COLO668 (cell line): ENCODE measurements around the gene FTSJ1.
"Not testable (repeated sequence)": the region's sequence is repeated elsewhere in the genome, so short reads cannot be mapped to it uniquely, and the experiment has no call there.

Experiments
- DNase-seq: peaks from one replicate; lab custom pipeline; 2025; ENCODE audit not compliant: unreplicated experiment; lab: John Stamatoyannopoulos, UW

FTSJ1 gene

DNA sequence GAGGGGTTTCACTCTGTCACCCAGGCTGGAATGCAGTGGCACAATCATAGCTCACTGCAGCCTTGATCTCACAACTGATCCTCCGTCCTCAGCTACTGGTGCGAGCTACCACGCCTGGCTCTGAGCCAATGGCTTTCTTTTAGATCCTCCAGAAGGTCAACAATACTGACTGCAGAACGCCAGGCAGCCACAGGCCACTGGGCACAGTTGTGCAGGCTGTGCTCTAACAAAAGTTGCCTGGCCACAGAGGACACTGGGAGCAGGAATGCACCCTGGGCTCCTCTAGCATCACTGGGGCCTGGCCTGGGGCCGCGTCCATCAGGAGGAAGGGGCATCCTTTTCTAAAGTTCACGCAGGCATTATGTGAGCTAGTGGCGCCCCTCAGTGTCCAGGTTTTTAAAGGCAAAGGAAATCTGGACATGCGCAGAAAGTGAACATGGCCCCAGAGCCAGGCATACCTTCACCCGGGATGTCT, 17.9 kb downstream of the FTSJ1 start:
- DNase-seq: peak; percentile 43

GRCh38 chrX:48496660-48497059, 20.7 kb downstream of the FTSJ1 start:
- no peak for DNase-seq

DNA sequence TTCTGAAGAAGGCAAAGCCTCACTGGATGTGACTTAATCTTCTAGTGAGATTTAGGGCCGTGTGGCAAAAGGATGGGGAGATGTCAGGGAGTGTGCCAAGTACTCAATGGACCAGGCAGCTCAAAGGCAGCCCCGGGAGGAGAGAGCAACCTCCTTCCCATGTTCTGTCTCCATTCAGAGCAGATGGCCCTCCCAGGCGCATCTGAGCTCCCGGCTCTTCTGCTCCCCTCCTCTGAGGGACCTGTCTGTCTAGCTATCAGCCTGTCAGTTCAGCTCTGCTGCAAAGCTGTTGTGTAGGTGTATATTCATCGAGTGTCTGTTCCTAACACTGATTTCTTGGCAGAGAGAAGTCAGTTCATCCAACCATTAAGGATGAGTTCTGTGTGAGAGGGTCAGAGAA, 21.9 kb downstream of the FTSJ1 start:
- DNase-seq: no peak

DNA sequence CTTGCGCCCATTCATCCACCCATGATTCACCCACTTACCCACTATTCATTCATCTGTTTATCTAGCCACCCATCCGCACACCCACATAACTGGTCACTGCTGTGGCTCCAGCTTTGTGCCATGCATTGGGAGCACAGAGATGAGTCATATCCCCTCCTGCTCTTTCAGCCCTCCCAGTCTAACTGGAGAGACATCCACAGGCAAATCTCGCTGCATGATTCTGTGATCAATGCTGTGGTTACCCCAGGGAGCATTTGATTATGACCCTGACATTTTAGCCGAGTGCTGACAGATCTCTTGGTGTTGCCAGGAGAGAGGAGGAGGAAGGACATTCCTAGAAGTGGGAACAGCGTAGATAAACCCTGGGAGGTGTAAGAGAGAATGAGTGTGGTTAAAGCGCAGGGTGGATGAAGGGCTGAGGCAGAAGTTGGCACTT, 22.4 kb downstream of the FTSJ1 start:
- peak; percentile 17 for DNase-seq

GRCh38 chrX:48504261-48504660, 28.3 kb downstream of the FTSJ1 start:
- no peak for DNase-seq

GRCh38 chrX:48505481-48505880, 29.5 kb downstream of the FTSJ1 start:
- no peak for DNase-seq

- no peak for DNase-seq
Observed at GRCh38 chrX:48507246-48507645, 31.2 kb downstream of the FTSJ1 start.

DNA sequence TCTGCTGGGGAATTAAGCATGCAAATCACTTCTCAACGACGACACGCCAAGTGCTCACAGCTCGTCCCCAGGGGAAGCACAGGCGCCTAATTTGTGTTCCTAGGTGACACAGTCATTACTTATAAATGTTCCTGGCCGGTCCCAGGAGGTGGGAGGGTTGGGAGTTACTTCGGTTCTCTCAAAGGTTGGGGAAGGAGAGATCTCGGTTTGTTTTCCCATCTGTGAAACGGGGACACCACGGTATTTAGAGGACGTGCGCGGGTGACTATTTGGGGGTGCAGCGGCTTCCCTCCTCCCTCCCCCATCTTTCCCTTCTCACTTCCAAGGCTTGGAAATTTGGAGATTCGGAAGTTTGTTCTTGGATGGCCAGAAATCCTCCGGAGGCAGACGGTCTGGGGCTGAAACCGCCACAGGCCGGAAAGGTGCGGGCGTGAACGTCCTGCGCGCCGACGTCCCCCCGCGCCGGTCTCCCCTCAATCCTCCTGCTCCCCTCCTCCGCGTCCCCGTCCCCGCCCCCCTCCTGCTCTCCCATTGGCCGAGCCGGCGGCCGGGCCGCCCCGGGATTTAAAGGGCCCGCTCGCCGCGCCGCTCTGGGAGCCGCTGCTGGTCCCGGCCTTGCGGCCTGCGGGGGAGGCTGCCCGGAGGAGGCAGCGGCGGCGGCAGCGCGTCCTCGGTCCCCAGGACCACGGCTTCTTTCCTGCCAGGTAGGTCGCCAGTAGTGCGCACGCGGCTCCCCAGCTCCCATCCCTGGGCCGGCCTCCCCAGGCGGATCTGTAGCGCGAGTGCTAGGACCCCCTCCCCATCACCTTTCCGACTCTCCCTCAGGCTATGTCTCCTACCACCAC, 32.6 kb downstream of the FTSJ1 start, which contains the start of gene PORCN:
Gene PORCN, plus strand, starts transcription at position 593 of the 845 bp plus-strand sequence. CDS start 829 bp downstream, outside the sequence.
- DNase-seq: peak; percentile 84

GRCh38 chrX:48509245-48509590, 33.2 kb downstream of the FTSJ1 start:
- DNase-seq: peak; percentile 2

DNA sequence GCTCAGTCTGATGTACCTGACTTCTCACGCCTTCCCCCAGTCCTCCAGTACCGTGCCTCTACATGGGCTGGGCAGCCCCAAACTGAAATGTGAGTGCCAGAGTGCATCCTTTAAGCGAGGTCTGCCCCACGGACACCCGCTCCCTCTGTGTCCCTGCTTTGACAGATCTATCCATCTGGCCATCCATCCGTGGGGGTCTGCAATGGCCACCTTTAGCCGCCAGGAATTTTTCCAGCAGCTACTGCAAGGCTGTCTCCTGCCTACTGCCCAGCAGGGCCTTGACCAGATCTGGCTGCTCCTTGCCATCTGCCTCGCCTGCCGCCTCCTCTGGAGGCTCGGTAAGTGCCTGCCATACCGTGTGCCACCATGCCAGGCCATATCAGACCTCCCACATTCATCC, 33.6 kb downstream of the FTSJ1 start:
- no peak for DNase-seq

DNA sequence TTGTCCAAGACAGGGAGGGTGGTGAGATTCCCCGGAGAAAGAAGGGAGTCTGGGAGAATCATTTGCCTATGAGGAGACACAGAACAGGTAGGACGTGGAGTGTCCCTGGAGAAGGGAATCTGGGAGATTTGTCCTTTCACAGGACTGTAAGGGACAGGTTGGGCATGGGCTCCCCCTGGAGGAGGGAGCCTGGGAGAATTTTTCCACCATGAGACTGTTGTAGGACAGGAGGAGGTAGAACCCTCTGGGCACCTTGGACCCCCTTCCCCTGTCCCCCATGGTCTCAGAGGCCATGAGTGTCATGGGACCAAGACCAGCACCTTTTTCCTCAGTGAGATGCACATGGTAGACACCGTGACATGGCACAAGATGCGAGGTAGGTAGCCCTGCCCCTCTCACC, 35.6 kb downstream of the FTSJ1 start:
- peak; percentile 27 for DNase-seq

DNA sequence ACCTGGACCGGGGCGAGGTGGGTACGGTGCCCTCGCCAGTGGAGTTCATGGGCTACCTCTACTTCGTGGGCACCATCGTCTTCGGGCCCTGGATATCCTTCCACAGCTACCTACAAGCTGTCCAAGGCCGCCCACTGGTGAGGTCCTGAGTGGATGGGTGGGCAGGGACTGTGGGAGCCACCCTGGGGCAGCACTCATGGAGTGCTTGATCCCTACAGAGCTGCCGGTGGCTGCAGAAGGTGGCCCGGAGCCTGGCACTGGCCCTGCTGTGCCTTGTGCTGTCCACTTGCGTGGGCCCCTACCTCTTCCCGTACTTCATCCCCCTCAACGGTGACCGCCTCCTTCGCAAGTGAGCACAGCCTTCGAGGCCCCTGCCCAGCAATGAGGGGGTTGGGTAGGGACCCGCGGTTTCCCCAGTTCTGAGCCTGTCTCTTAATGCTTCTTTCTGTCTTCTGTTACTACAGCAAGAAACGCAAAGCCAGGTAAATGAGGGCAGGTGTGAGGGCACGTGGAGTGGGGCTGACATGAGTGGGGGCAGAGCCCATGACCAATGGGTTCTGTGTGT, 36.5 kb downstream of the FTSJ1 start:
- DNase-seq: no peak

DNA sequence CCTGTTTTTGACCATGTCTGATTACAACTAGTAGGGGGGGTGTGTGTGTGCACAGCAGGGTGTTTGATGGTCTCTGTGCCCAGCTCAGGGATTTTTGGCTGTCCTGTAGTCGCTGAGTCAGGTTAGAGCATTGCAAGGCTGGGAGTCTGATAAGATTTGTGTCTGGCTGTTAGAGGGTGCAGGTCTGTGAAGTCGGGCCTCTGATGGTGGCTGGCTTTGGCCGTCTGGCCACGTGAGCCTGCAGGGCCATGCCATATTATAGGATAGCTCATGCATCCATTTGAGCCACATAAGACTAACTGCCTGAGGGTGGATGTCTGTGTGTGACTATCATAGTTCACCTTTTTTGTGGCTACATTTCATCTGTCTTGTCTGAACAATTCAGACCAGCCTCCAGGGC, 37.7 kb downstream of the FTSJ1 start:
- no peak for DNase-seq

DNA sequence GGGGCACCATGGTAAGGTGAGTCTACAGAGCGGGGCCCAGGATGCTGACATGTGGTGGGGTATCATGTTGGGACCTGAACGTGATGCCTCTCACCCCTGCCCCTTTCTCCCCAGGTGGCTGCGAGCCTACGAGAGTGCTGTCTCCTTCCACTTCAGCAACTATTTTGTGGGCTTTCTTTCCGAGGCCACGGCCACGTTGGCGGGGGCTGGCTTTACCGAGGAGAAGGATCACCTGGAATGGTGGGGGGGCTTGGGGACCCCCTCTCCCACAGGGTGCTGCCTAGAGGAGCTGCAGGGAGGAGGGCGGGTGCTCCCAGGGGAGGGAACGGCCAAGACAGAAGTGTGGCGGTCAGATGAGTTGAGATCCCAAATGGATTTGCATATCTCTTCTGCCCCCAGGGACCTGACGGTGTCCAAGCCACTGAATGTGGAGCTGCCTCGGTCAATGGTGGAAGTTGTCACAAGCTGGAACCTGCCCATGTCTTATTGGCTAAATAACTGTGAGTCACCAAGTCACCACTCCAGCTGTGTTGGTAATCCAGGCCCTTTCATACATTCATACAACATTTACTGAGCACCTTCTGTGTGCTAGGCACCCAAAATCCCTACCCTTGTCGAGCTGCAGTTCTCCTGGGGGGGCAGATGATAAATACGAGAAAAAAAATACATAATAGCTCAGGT, 38.3 kb downstream of the FTSJ1 start:
- DNase-seq: no peak

- no peak for DNase-seq
Observed at GRCh38 chrX:48514868-48515460, 39.0 kb downstream of the FTSJ1 start.

DNA sequence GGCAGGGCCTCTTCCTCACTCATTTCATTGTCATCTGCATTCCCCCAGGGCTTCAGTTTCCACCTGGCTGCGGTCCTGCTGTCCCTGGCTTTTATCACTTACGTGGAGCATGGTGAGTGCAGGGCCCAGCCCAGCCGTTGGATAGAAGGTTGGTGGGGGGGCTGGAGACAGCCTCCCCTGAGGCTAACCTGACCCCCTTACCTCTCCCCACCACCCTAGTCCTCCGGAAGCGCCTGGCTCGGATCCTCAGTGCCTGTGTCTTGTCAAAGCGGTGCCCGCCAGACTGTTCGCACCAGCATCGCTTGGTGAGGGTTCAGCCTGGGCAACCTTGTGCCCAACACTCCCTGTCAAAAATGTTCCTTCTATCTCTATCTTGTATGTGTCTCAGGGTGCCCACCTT, 39.8 kb downstream of the FTSJ1 start:
- DNase-seq: no peak

DNA sequence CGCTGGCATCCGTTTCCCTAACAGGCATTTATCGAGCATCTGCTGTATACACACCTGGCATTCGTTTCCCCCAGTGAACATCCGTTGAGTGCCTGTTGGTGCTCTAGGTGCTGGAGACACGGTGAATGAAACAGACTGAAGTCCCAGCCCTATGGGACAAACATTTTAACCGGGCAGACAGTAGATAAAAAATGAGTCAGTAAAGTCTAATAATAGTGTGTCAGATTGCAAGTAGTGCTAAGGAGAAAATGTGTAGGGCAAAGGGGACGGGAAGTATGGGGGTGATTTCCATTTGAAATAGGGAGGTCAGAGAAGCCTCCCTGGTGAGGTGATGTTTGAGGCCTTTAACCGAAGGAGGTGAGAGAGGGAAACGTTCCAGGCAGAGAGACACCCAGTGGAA, 40.3 kb downstream of the FTSJ1 start:
- no peak for DNase-seq

- no peak for DNase-seq
Observed at GRCh38 chrX:48516987-48517386, 41.0 kb downstream of the FTSJ1 start.

- DNase-seq: not testable (repeated sequence)
Observed at GRCh38 chrX:48519481-48519880, 43.5 kb downstream of the FTSJ1 start.

DNA sequence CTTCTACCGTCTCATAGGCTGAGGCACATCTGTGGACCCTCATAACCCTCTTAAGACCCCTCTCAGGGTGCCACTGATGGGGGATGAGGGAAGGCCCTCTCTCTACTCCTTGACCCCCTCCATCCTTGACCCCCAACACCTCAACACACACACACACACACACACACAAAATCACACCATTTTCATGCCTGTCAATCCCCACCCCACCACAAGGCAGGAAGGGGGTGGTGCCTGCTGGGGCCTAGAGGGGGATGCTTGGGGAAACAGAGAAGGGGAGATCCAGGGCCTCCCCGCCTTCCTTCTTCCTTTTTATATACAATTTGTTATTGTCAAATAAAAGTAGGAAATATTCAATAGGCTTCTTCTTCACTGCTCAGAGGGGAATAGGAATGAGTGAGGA, 44.5 kb downstream of the FTSJ1 start:
- DNase-seq: no peak

GRCh38 chrX:48520976-48521352, 45.0 kb downstream of the FTSJ1 start:
- DNase-seq: no peak
